Astrocyte (in vitro differentiated cells and primary cell): ENCODE results near the gene TRIM63. TPM values are rescaled to one million over a fixed set of nuclear protein-coding genes. Genes with fewer than 3 reads are reported as not detected.

Experiments used
- DNase-seq: peaks from one replicate; pipeline ENCODE4 v3.0.0-alpha.2; 2010; ENCODE audit warnings: low read depth
- FAIRE-seq: peaks from 2 replicates; lab custom pipeline; 2011; peaks lifted over from hg19 to GRCh38; lab: Jason Lieb, UNC
- H2AFZ ChIP-seq: 2 replicates; pipeline ENCODE4 v1.6.0; 2012; ENCODE audit warnings: low read depth, low read length, inconsistent platforms
- H3K27ac ChIP-seq: 2 replicates; pipeline ENCODE4 v1.5.1; 2011; ENCODE audit warnings: low read depth, low read length, inconsistent platforms
- H3K27me3 ChIP-seq: 2 replicates; pipeline ENCODE4 v1.6.0; 2011; ENCODE audit warnings: low read length, inconsistent platforms; ENCODE audit not compliant: insufficient read depth
- H3K36me3 ChIP-seq: 2 replicates; pipeline ENCODE4 v1.5.1; 2011; ENCODE audit warnings: low read length, inconsistent platforms; ENCODE audit not compliant: insufficient read depth
- H3K4me1 ChIP-seq: 2 replicates; pipeline ENCODE4 v1.5.1; 2011; ENCODE audit warnings: low read length, inconsistent platforms; ENCODE audit not compliant: insufficient read depth
- H3K4me2 ChIP-seq: 2 replicates; pipeline ENCODE4 v1.6.0; 2012; ENCODE audit warnings: low read length, inconsistent platforms
- H3K4me3 ChIP-seq: 2 replicates; pipeline ENCODE4 v1.5.1; 2011; ENCODE audit warnings: low read depth, mild to moderate bottlenecking, low read length, inconsistent platforms; ENCODE audit not compliant: insufficient read depth
- H3K79me2 ChIP-seq: 2 replicates; pipeline ENCODE4 v1.6.0; 2012; ENCODE audit warnings: mild to moderate bottlenecking, low read length, inconsistent platforms; ENCODE audit not compliant: insufficient read depth
- H3K9ac ChIP-seq: 2 replicates; pipeline ENCODE4 v1.6.0; 2012; ENCODE audit warnings: mild to moderate bottlenecking, low read length, inconsistent platforms
- H3K9me3 ChIP-seq: 2 replicates; pipeline ENCODE4 v1.5.1; 2012; ENCODE audit warnings: low read depth, mild to moderate bottlenecking, low read length, inconsistent platforms; ENCODE audit not compliant: insufficient read depth
- H4K20me1 ChIP-seq: 2 replicates; pipeline ENCODE4 v1.6.0; 2012; ENCODE audit warnings: low read length, inconsistent platforms; ENCODE audit not compliant: insufficient read depth
- H3K27ac Mint-ChIP-seq: one replicate; pipeline ENCODE4 v1.8.0; 2021; ENCODE audit warnings: mild to moderate bottlenecking, mixed read lengths; ENCODE audit not compliant: unreplicated experiment
- H3K27me3 Mint-ChIP-seq: one replicate; pipeline ENCODE4 v1.8.0; 2021; ENCODE audit warnings: low read depth, mixed read lengths; ENCODE audit not compliant: unreplicated experiment
- H3K36me3 Mint-ChIP-seq: one replicate; pipeline ENCODE4 v1.8.0; 2021; ENCODE audit warnings: low read depth, mixed read lengths; ENCODE audit not compliant: unreplicated experiment
- H3K4me1 Mint-ChIP-seq: one replicate; pipeline ENCODE4 v1.8.0; 2021; ENCODE audit warnings: low read depth, mixed read lengths; ENCODE audit not compliant: unreplicated experiment
- H3K4me3 Mint-ChIP-seq: one replicate; pipeline ENCODE4 v1.8.0; 2021; ENCODE audit warnings: mild to moderate bottlenecking, moderate library complexity, mixed read lengths; ENCODE audit not compliant: unreplicated experiment
- H3K9me3 Mint-ChIP-seq: one replicate; pipeline ENCODE4 v1.8.0; 2021; ENCODE audit warnings: mild to moderate bottlenecking, mixed read lengths; ENCODE audit not compliant: unreplicated experiment
- EZH2 ChIP-seq: IDR thresholded peaks from 2 replicates; pipeline ENCODE4 v1.6.1; 2012; ENCODE audit warnings: mild to moderate bottlenecking, low read length, inconsistent platforms; ENCODE audit not compliant: insufficient read depth
- total RNA-seq: library from RNA; stranded (reverse); gene quantifications from 2 replicates; pipeline ENCODE4 v1.2.1, GENCODE V29; 2021
- TF ChIP-seq, protein P1 (sequence below): IDR thresholded peaks from 2 replicates; pipeline ENCODE4 v1.5.1; 2011; ENCODE audit warnings: low read depth, mild to moderate bottlenecking, inconsistent platforms, low read length, moderate library complexity; ENCODE audit not compliant: insufficient read depth

The TRIM63 gene
- total RNA-seq, 1 donor from 2014 or later, result not detected

DNA sequence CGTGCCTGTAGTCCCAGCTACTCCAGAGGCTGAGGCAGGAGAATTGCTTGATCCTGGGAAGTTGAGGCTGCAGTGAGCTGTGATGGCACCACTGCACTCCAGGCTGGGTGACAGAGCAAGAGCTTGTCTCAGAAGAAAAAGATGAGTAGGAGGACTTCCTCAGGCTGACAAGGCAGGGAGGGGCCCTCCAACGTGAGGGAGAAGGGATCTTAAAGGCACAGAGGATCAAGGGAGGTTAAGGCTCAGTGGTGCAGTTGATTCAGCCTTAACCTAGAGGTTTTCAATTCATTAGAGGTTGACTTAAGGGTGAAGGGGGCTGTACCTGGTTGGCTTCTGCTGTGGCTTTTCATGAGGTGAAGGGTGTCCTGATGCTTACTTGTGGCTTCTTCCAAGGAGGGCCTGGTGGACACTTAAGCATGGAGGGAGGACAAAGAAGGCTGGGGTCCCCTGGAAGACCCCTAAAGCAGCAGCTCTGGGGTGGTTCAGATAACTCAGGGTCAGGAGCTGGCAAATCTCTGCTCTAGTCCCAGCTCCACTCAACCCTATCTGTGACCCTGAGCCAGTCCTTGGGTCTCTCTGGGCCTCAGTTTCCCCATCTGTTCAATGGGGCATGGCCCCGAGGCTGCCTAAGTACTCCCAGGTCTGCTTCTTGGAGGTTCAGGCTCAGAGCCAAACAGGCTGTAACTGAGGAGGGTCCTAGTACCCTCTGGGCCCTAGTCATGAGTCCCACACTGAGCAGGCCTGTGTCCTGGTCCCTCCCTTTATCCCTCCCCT is 39.5 kb downstream of the TRIM63 start:
- Histone ChIP-seq H2AFZ (no peak overlapping the region), H3K9me3 (no peaks in the 10 kb centered on the region), H3K4me3 (no peak overlapping the region), H3K27ac (no peak overlapping the region), H3K4me2 (peak overlapping the region; percentile 0), H3K36me3 (no peaks in the 10 kb centered on the region), H3K79me2 (peaks cover 12% of the 10 kb centered on the region), H3K27me3 (no peaks in the 10 kb centered on the region), H3K4me1 (peaks cover 26% of the 10 kb centered on the region), H4K20me1 (no peaks in the 10 kb centered on the region), H3K9ac (no peak overlapping the region)
- Mint-ChIP-seq H3K4me3 (peak overlapping the region; percentile 69), H3K36me3 (peaks cover 16% of the 10 kb centered on the region), H3K9me3 (no peaks in the 10 kb centered on the region), H3K4me1 (peaks cover 24% of the 10 kb centered on the region), H3K27ac (no peak overlapping the region), H3K27me3 (no peaks in the 10 kb centered on the region)
- DNase-seq (no peak), FAIRE-seq (no peak)
- no peak for TF ChIP-seq EZH2
- TF ChIP-seq, protein P1, sequence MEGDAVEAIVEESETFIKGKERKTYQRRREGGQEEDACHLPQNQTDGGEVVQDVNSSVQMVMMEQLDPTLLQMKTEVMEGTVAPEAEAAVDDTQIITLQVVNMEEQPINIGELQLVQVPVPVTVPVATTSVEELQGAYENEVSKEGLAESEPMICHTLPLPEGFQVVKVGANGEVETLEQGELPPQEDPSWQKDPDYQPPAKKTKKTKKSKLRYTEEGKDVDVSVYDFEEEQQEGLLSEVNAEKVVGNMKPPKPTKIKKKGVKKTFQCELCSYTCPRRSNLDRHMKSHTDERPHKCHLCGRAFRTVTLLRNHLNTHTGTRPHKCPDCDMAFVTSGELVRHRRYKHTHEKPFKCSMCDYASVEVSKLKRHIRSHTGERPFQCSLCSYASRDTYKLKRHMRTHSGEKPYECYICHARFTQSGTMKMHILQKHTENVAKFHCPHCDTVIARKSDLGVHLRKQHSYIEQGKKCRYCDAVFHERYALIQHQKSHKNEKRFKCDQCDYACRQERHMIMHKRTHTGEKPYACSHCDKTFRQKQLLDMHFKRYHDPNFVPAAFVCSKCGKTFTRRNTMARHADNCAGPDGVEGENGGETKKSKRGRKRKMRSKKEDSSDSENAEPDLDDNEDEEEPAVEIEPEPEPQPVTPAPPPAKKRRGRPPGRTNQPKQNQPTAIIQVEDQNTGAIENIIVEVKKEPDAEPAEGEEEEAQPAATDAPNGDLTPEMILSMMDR, result no peak

DNA sequence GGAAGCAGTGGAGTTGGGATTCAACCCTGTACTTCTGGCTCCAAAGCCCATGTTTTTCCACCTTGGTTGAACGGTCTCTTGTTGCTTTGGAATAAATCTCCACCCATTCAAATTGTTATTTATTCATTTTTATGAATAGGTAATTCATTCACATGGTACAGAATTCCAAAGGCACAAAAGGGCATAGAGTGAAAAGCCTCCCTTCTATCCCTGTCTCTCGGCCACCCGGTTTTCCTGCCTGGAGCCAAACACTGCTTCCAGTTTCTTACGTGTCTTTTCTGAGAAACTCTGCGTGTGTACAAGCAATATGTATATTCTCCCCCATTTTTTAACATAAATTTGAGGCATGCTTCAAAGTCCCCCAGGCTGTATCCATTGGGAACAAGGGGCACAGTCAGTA is 41.9 kb downstream of the TRIM63 start:
- Mint-ChIP-seq H3K4me3 (peak overlapping the region; percentile 81), H3K9me3 (no peaks in the 10 kb centered on the region), H3K27me3 (no peaks in the 10 kb centered on the region), H3K36me3 (peaks cover 8% of the 10 kb centered on the region), H3K4me1 (peaks cover 35% of the 10 kb centered on the region), H3K27ac (no peak overlapping the region)
- Histone ChIP-seq H3K4me1 (peaks cover 48% of the 10 kb centered on the region), H2AFZ (no peak overlapping the region), H3K4me3 (no peak overlapping the region), H4K20me1 (no peaks in the 10 kb centered on the region), H3K27ac (no peak overlapping the region), H3K27me3 (no peaks in the 10 kb centered on the region), H3K9ac (no peak overlapping the region), H3K79me2 (peaks cover 23% of the 10 kb centered on the region), H3K36me3 (no peaks in the 10 kb centered on the region), H3K4me2 (peak overlapping the region; percentile 84), H3K9me3 (no peaks in the 10 kb centered on the region)
- FAIRE-seq (no peak), DNase-seq (no peak)
- TF ChIP-seq, protein P1, result no peak

DNA sequence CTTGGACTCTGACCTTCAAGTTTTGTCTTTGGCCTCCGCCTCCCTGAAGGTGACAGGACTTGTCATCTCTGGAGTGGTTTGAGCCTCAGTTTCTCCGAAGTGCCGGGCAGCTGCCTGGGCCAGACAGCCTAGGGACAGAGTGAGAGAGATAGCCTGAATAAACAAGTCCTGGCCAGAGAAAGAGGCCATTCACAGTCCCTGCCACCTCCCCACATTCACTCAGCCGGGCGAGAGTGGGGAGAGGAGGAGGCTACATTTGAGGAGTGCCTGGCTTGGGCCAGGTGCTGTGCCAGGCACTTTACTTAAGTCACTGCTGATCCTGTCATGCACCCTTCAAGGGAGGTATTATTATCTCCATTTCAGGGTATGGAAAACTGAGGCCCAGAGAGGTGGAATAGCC is 42.4 kb downstream of the TRIM63 start:
- Mint-ChIP-seq H3K27ac (no peak overlapping the region), H3K4me3 (peak overlapping the region; percentile 81), H3K36me3 (peaks cover 7% of the 10 kb centered on the region), H3K9me3 (no peaks in the 10 kb centered on the region), H3K4me1 (peaks cover 39% of the 10 kb centered on the region), H3K27me3 (no peaks in the 10 kb centered on the region)
- peaks cover 23% of the 10 kb centered on the region for H3K79me2 ChIP-seq
- H3K9me3 ChIP-seq, result no peaks in the 10 kb centered on the region
- no peak overlapping the region for H3K27ac ChIP-seq
- peaks cover 53% of the 10 kb centered on the region for H3K4me1 ChIP-seq
- no peak for TF ChIP-seq EZH2
- TF ChIP-seq, protein P1, result no peak
- H3K36me3 ChIP-seq, result no peaks in the 10 kb centered on the region
- no peak overlapping the region for H3K9ac ChIP-seq
- H3K4me2 ChIP-seq, result peak overlapping the region; percentile 84
- no peaks in the 10 kb centered on the region for H3K27me3 ChIP-seq
- no peaks in the 10 kb centered on the region for H4K20me1 ChIP-seq
- DNase-seq (no peak), FAIRE-seq (no peak)
- no peak overlapping the region for H2AFZ ChIP-seq
- peak overlapping the region; percentile 60 for H3K4me3 ChIP-seq
